SK-N-SH treated with all-trans-retinoic acid at 6 μM for 48 hours (cell line): ENCODE measurements around the gene MICB.

Source experiments
- ARNTL ChIP-seq: fragments of 450-650 bp; formaldehyde crosslinking; IDR thresholded peaks from 2 replicates; pipeline ENCODE4 v1.5.0; 2020; ENCODE audit warnings: low read depth, mild to moderate bottlenecking, moderate library complexity, borderline replicate concordance
- GLIS3 ChIP-seq: fragments of 250-450 bp; sonication (Bioruptor Pico); IDR thresholded peaks from 2 replicates; pipeline ENCODE4 v1.5.0; 2020; ENCODE audit warnings: mild to moderate bottlenecking, moderate library complexity
- ISL1 ChIP-seq: fragments of 250-450 bp; sonication (Bioruptor Pico); IDR thresholded peaks from 2 replicates; pipeline ENCODE4 v2.1.2; 2022; ENCODE audit warnings: mild to moderate bottlenecking, moderate library complexity
- PATZ1 ChIP-seq: fragments of 250-450 bp; sonication (Bioruptor Pico); IDR thresholded peaks from 2 replicates; pipeline ENCODE4 v1.8.0; 2020; ENCODE audit warnings: mild to moderate bottlenecking, moderate library complexity, borderline replicate concordance
- POU6F1 ChIP-seq: fragments of 250-450 bp; sonication (Bioruptor Pico); IDR thresholded peaks from 2 replicates; pipeline ENCODE4 v1.8.0; 2021; ENCODE audit warnings: low read depth, mild to moderate bottlenecking, moderate library complexity, borderline replicate concordance
- PPARA ChIP-seq: fragments of 250-450 bp; sonication (Bioruptor Pico); IDR thresholded peaks from 2 replicates; pipeline ENCODE4 v1.5.0; 2020; ENCODE audit warnings: mild to moderate bottlenecking, borderline replicate concordance
- RARB ChIP-seq: fragments of 250-450 bp; sonication (Bioruptor Pico); IDR thresholded peaks from 2 replicates; pipeline ENCODE4 v1.8.0; 2021; ENCODE audit warnings: mild to moderate bottlenecking, moderate library complexity
- TCF4 ChIP-seq: fragments of 250-450 bp; sonication (Bioruptor Pico); IDR thresholded peaks from 2 replicates; pipeline ENCODE4 v1.8.0; 2021; ENCODE audit warnings: mild to moderate bottlenecking, moderate library complexity, borderline replicate concordance
- ZC3H10 ChIP-seq: fragments of 250-450 bp; sonication (Bioruptor Pico); IDR thresholded peaks from 2 replicates; pipeline ENCODE4 v1.5.1; 2021; ENCODE audit warnings: mild to moderate bottlenecking, moderate library complexity
- ZFP3 ChIP-seq: fragments of 250-450 bp; sonication (Bioruptor Pico); IDR thresholded peaks from 2 replicates; pipeline ENCODE4 v1.5.0; 2020; ENCODE audit warnings: mild to moderate bottlenecking, moderate library complexity
- ZFP30 ChIP-seq: fragments of 450-650 bp; formaldehyde crosslinking; IDR thresholded peaks from 2 replicates; pipeline ENCODE4 v1.5.0; 2022; ENCODE audit warnings: mild to moderate bottlenecking, moderate library complexity
- ZNF565 ChIP-seq: fragments of 450-650 bp; formaldehyde crosslinking; conservative IDR thresholded peaks from 2 replicates; pipeline ENCODE4 v1.5.0; 2020; ENCODE audit warnings: low read depth, mild to moderate bottlenecking, moderate library complexity

GRCh38 chr6:31544676-31545075 lies 46.7 kb downstream of the MICB start:
- TF ChIP-seq ARNTL (CRISPR knock-in tag) (no peak), PATZ1 (no peak), GLIS3 (CRISPR knock-in tag) (no peak), ZNF565 (CRISPR knock-in tag) (no peak), ISL1 (CRISPR knock-in tag) (no peak), POU6F1 (CRISPR knock-in tag) (no peak), ZFP30 (CRISPR knock-in tag) (no peak), PPARA (CRISPR knock-in tag) (no peak), ZFP3 (CRISPR knock-in tag) (no peak), RARB (CRISPR knock-in tag) (no peak), ZC3H10 (no peak), TCF4 (CRISPR knock-in tag) (no peak)
